ENCODE data around the gene TMEM51. TPM values are rescaled to one million over a fixed set of nuclear protein-coding genes. Genes with fewer than 3 reads are reported as not detected.

TMEM51 gene
- polyA plus RNA-seq, 1 experiment: 28.6 TPM

GRCh38 chr1:15107058-15107687 lies 46.4 kb upstream of the TMEM51 start:
- H3K27ac ChIP-seq (ENCODE audit: low read depth, low read length): no peak overlapping the region
- H3K27me3 ChIP-seq (ENCODE audit: control insufficient read depth, insufficient read depth, low read length): peaks cover 5% of the 10 kb centered on the region
- peaks cover 3% of the 10 kb centered on the region; the same call in 1 of the 2 replicates for H3K9me3 ChIP-seq (ENCODE audit: control insufficient read depth, insufficient read depth, low read length)
- H3K4me3 ChIP-seq (ENCODE audit: low read depth, low read length): no peak overlapping the region
- no peak for DNase-seq (ENCODE audit: low read depth, low spot score)
- ChIA-PET POLR2A (no interaction called here), CTCF (interaction anchor here (1.2 kb wide), 1 partner anchor 197 kb away, joined by 3 read pairs; no protein-coding TSS in a partner anchor)
- no peak for TF ChIP-seq CTCF (IDR thresholded peaks at IDR 0.05; ENCODE audit: low read depth, low read length)

- Histone ChIP-seq H3K4me3 (ENCODE audit: low read depth, low read length) (no peak overlapping the region), H3K9me3 (ENCODE audit: control insufficient read depth, insufficient read depth, low read length) (peaks cover 3% of the 10 kb centered on the region; the same call in 1 of the 2 replicates), H3K27me3 (ENCODE audit: control insufficient read depth, insufficient read depth, low read length) (peaks cover 4% of the 10 kb centered on the region), H3K27ac (ENCODE audit: low read depth, low read length) (no peak overlapping the region)
- no peak for TF ChIP-seq CTCF (IDR thresholded peaks at IDR 0.05; ENCODE audit: low read depth, low read length)
- ChIA-PET CTCF (interaction anchor here (1.2 to 1.5 kb wide), 2 partner anchors 164 to 196 kb away, joined by 3 read pairs; no protein-coding TSS in a partner anchor), POLR2A (no interaction called here)
- DNase-seq (ENCODE audit: low read depth, low spot score): no peak
These were observed 45.6 kb upstream of the TMEM51 start for GRCh38 chr1:15107911-15108310.

DNA sequence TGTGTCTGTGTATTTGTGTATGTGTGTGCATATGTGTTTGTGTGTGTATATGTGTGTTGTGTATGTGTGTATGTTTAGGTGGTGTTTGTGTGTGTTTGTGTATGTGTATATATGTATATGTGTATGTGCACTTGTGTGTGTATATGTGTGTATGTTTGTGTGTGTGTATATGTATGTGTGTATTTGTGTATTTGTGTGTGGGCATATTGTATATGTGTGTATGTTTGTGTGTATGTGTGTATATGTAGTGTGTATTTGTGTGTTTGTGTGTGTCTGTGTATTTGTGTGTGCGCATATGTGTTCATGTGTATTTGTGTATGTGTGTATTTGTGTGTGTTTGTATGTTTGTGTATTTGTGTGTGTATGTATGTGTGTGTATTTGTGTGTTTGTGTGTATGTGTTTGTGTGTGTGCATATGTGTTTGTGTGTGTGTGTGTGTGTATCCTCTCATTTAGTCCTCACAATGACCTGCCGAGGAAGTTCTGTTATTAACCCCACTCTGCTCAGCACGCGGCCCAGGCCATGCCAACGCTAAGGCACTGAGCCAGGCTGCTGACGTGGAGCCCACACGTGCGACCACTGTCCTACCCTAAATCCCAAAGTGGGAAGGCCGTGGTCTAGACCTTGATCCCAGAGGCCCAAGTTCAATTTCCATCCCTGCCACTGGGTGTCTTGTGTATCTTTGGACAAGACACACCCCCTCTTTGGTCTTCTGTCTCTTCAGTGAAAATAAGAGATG lies 43.2 kb upstream of the TMEM51 start:
- Histone ChIP-seq H3K27me3 (ENCODE audit: control insufficient read depth, insufficient read depth, low read length) (peaks cover 5% of the 10 kb centered on the region), H3K4me3 (ENCODE audit: low read depth, low read length) (no peak overlapping the region), H3K27ac (ENCODE audit: low read depth, low read length) (no peak overlapping the region), H3K9me3 (ENCODE audit: control insufficient read depth, insufficient read depth, low read length) (no peaks in the 10 kb centered on the region; the same call in 1 of the 2 replicates)
- ChIA-PET POLR2A (no interaction called here), CTCF (interaction anchor here (1.3 kb wide), 1 partner anchor 194 kb away, joined by 6 read pairs; no protein-coding TSS in a partner anchor)
- TF ChIP-seq CTCF (IDR thresholded peaks at IDR 0.05; ENCODE audit: low read depth, low read length): no peak
- DNase-seq (ENCODE audit: low read depth, low spot score): no peak

DNA sequence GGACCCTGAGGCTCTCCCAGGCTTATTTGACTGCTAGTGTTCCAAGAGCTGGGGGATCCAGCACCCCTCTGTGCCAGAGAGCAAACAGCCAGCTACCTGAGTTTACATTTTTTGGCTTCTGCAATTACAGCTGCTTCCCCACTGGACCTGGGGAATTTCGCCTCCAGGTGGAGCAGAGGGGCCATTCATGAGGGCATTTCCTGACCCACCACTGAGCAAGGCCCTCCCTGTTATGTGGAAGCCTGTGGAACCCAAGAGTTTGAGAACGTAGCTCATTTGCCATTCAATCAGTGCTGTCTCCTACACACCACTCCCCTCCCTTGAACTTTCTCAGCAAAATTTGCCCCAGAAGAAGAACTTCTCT lies 42.7 kb upstream of the TMEM51 start:
- POLR2A ChIA-PET: no interaction called here
- no peak overlapping the region for H3K27ac ChIP-seq (ENCODE audit: low read depth, low read length)
- H3K4me3 ChIP-seq (ENCODE audit: low read depth, low read length): no peak overlapping the region
- H3K27me3 ChIP-seq (ENCODE audit: control insufficient read depth, insufficient read depth, low read length): peaks cover 9% of the 10 kb centered on the region
- no peaks in the 10 kb centered on the region; the same call in 1 of the 2 replicates for H3K9me3 ChIP-seq (ENCODE audit: control insufficient read depth, insufficient read depth, low read length)
- TF ChIP-seq CTCF (IDR thresholded peaks at IDR 0.05; ENCODE audit: low read depth, low read length): no peak
- CTCF ChIA-PET: interaction anchor here (1.3 kb wide), 1 partner anchor 194 kb away, joined by 6 read pairs; no protein-coding TSS in a partner anchor
- DNase-seq (ENCODE audit: low read depth, low spot score): no peak

GRCh38 chr1:15113146-15113545 lies 40.4 kb upstream of the TMEM51 start:
- CTCF ChIA-PET: interaction anchor here (1.1 kb wide), 1 partner anchor 14 kb away, joined by 5 read pairs; no protein-coding TSS in a partner anchor
- peaks cover 22% of the 10 kb centered on the region for H3K27me3 ChIP-seq (ENCODE audit: control insufficient read depth, insufficient read depth, low read length)
- POLR2A ChIA-PET: no interaction called here

More at GRCh38 chr1:15113146-15113545, 40.4 kb upstream of the TMEM51 start:
- Histone ChIP-seq H3K9me3 (ENCODE audit: control insufficient read depth, insufficient read depth, low read length) (no peaks in the 10 kb centered on the region; the same call in 1 of the 2 replicates), H3K4me3 (ENCODE audit: low read depth, low read length) (no peak overlapping the region), H3K27ac (ENCODE audit: low read depth, low read length) (no peak overlapping the region)
- DNase-seq (ENCODE audit: low read depth, low spot score): no peak
- TF ChIP-seq CTCF (IDR thresholded peaks at IDR 0.05; ENCODE audit: low read depth, low read length): no peak

Data from AG04450 (cell line).